ENCODE results near the gene KIF1A.

KIF1A gene

DNA sequence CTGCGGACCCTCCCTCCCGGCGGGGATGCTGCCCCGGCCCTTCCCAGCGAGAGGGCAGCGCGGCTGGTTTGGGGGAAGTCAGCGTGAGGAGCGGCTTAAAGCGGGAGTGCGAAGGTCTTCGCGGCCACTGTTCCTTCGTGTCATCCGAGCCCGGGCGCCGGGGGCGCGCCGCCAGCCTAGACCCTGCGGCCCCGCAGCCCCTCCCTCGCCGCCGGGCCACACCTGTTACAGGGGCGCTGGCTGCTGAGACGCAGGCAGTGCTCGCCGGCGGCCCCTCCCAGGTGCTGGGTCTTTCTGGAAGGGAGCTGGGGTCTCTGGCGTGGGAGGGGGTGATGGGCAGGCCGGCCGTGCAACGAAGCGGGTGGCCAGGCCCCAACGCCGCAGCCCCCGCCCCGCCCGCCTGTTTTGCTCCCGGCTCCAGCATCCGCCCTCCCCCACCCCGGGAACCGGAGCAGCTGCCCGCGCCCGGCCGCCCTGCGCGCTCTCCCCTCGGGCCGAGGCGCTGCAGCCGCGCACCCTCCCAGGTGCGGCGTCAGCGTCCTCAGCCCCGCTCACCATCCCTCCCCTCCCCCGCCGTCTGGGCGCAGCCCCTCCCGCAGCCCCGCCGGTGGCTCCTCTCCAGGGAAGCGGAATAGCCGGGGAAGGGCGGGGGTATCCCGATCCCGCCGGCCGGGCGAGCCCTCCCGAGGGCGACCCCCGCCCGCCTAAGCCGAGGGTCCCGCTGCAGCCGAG lies 727 bp downstream of the KIF1A start:
- DNase-seq (ENCODE audit: low read depth), result no peak

- no peak for DNase-seq (ENCODE audit: low read depth)
Observed at GRCh38 chr2:240818293-240819125, 1.5 kb downstream of the KIF1A start.

DNA sequence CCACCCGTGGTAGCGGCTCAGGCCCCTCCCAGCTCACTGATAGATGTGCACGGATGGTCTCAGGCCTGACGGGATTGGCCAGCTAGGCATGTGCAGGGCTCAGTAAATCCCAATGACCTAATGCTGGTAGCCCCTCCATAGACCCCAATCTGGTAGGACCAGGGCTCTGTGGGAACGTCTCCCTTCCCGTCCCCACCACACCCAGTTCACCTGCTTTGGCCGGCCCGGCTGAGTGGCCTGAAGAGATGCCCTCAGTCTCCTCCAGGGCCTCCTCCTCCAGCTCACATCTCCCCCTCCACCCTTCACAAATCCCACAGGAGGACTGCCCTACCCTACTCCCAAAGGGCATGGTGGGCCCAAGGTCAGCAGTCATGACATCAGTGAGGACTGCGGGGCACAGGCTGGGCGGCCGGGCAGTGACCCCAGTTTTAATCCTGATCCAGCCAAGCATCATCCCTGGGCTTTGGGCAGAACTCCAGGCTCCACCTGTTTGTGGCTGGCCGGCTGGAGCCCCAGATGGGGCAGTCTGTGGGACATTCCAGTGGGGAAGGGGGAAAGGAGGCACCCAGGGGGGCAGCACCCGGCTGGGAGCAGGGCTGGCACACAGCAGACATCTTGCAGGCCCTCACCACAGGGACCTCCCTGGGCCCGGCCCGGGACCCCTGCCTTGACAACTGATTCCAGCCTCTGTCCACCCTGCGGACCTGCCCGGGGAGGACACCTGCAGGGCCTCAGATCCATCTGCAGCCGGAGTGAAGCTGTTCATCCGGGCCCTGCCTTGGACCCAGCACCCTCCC lies 2.3 kb downstream of the KIF1A start:
- DNase-seq (ENCODE audit: low read depth), result no peak

GRCh38 chr2:240816584-240817495 lies 3.2 kb downstream of the KIF1A start:
- DNase-seq (ENCODE audit: low read depth), result no peak

- DNase-seq (ENCODE audit: low read depth), result no peak
Observed at GRCh38 chr2:240815761-240816583, 4.0 kb downstream of the KIF1A start.

GRCh38 chr2:240814946-240815760 lies 4.9 kb downstream of the KIF1A start:
- no peak for DNase-seq (ENCODE audit: low read depth)

DNA sequence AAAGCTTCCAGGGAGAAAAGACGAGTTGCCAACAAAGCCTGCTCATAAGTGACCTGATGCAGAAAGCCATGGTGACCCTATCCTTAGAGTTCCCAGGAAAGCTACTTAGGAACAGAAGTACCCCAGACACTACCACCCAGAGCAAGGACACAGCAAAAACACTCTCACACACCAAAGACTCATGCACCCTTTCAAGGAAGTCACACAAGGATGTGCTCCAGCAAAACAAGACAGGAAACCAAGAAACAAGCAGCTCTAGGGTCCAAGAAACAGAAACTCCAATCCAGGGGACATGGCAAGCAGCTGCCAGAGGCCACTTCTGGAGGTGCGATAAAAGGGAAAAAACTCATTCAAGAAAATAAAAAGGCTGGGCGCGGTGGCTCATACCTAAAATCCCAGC lies 5.7 kb downstream of the KIF1A start:
- no peak for DNase-seq (ENCODE audit: low read depth)

GRCh38 chr2:240813231-240813921 lies 6.6 kb downstream of the KIF1A start:
- DNase-seq (ENCODE audit: low read depth), result no peak

DNA sequence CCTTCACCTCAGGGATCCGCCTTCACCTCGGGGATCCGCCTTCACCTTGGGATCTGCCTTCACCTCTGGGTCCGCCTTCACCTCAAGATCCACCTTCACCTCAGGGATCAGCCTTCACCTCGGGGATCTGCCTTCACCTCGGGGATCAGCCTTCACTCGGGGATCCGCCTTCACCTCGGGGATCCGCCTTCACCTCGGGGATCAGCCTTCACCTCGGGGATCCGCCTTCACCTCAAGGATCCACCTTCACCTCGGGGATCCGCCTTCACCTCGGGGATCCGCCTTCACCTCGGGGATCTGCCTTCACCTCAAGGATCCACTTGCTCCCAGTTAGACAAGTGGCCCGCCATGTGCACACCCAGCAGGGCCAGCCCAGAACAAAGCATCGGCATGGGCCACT lies 7.3 kb downstream of the KIF1A start:
- no peak for DNase-seq (ENCODE audit: low read depth)

- DNase-seq (ENCODE audit: low read depth), result no peak
Observed at GRCh38 chr2:240812301-240812680, 7.7 kb downstream of the KIF1A start.

- DNase-seq (ENCODE audit: low read depth), result no peak
Observed at GRCh38 chr2:240811346-240812300, 8.4 kb downstream of the KIF1A start.

DNA sequence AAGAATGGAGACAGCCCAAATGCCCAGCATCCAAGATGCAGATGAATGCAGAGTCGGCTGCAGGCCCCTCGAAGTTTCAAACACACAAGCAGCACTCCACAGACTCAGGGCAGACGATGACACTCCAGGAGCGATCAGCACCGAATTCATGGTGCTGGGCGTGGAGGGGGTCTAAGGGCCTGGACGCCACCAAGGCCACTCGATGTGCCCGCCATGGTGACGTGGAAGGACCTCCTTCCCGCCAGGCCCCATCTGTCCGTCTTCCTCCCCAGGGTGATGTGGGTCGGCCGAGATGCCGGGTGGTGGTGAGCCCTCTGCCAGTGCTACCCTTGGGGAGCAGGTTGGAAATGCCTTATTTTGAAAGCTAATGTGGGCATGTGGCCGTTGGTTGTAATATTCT lies 9.4 kb downstream of the KIF1A start:
- DNase-seq (ENCODE audit: low read depth), result no peak

DNA sequence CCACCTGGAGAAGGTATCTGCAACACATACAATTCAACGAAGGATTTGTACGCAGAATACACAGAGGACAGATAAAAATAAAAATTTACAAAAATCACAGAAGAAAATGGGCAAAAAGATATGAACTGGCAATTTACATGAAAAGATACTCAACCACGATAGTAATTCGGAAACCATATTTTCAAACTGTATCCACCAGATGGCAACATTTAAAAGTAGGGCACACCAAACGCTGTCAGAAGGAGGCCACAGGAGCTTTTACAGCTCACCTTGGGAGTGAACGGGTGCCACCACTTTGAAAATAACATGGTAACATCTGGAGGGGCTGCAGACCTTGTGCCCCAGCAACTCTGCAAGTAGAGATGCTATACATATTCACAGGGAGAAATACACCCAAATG lies 9.8 kb downstream of the KIF1A start:
- no peak for DNase-seq (ENCODE audit: low read depth)

DNA sequence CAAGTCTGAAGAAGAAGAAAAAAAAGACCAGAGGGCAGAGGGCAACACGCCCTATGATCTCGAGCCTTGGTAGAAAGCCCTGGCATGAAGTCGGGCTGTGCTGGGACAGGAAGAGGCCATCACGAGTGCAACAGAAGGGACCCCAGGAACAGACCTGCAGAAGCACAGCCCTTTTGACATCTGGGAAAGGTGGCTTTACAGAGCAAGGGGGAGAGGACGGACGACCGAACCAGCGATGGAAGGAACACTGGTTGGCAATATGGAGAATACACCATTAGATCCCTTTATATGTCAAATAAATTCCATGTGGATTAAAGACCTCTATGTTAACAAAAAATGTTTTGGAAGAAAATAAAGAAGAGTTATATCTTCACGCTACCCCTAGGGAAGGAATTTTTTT lies 10.7 kb downstream of the KIF1A start:
- no peak for DNase-seq (ENCODE audit: low read depth)

DNA sequence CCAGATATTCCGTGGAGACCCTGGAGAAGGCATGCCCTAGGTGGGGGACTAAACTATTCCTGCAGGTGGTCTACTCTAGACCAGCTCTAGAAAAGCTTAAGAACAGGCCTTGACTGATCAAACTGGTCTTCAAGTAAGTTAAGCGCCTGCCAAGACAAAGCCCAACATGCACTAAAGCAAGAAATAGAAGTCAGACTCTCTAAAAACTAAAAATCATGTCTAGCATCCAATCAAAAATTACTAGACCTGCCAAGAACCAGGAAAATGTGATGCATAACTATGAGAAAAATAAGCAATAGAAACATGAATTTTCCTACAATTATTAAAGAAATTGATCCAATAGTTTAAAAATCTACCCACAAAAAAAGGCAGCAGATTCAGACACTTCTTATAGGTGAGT lies 13.6 kb downstream of the KIF1A start:
- no peak for DNase-seq (ENCODE audit: low read depth)

- no peak for DNase-seq (ENCODE audit: low read depth)
Observed at GRCh38 chr2:240806006-240806405, 14.0 kb downstream of the KIF1A start.

DNA sequence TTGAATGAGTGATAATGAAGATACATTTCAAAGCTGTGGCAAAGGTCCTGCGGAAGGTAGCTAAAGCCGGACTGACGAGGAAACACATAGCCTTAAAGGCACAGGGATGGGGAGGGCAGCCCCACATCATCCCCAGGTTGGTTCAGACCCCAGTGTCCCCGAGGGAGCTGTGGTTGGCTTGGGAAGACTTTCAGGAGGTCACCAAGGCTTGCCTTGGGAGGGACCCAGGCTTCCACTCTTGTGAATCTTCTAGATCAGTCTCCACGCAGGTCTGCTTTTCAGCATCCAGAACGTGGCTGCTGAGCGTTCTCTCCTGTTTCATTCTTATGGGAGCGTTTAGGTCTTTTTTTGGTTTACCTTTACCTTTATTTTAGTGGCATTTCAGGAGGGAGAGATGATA lies 16.8 kb downstream of the KIF1A start:
- no peak for DNase-seq (ENCODE audit: low read depth)

Measured in non-pigmented ciliary epithelial cell (primary cell).